H9 (cell line): ENCODE results near the gene MICOS13. TPM values are rescaled to one million over a fixed set of nuclear protein-coding genes. Genes with fewer than 3 reads are reported as not detected.

Experiments used
- DNase-seq: peaks from one replicate; pipeline ENCODE4 v3.0.0-alpha.2; 2017
- H2AFZ ChIP-seq: one replicate; pipeline ENCODE4 v1.6.1; 2013; ENCODE audit warnings: mild to moderate bottlenecking, low read length, control low read depth, moderate library complexity
- H2AK5ac ChIP-seq: 2 replicates; pipeline ENCODE4 v1.6.1; 2013; ENCODE audit warnings: low read length, control low read depth, mixed read lengths; ENCODE audit not compliant: insufficient read length
- H2BK120ac ChIP-seq: one replicate; pipeline ENCODE4 v1.6.1; 2013; ENCODE audit warnings: low read depth, mild to moderate bottlenecking, low read length, control low read depth, inconsistent platforms; ENCODE audit not compliant: poor library complexity, severe bottlenecking
- H2BK12ac ChIP-seq: 2 replicates; pipeline ENCODE4 v1.6.1; 2013; ENCODE audit warnings: low read length, control low read depth, mixed read lengths, low read depth; ENCODE audit not compliant: insufficient read length
- H2BK15ac ChIP-seq: 2 replicates; pipeline ENCODE4 v1.6.1; 2013; ENCODE audit warnings: low read depth, low read length, control low read depth
- H2BK20ac ChIP-seq: one replicate; pipeline ENCODE4 v1.6.1; 2013; ENCODE audit warnings: low read depth, mild to moderate bottlenecking, low read length, control low read depth, inconsistent platforms; ENCODE audit not compliant: poor library complexity, severe bottlenecking
- H2BK5ac ChIP-seq: 2 replicates; pipeline ENCODE4 v1.6.1; 2013; ENCODE audit warnings: low read length, control low read depth, mixed read lengths; ENCODE audit not compliant: insufficient read length
- H3K14ac ChIP-seq: 2 replicates; pipeline ENCODE4 v1.6.1; 2013; ENCODE audit warnings: low read length, control low read depth; ENCODE audit not compliant: insufficient read depth
- H3K18ac ChIP-seq: 2 replicates; pipeline ENCODE4 v1.6.1; 2013; ENCODE audit warnings: low read depth, mild to moderate bottlenecking, mixed read lengths, low read length, control low read depth; ENCODE audit not compliant: insufficient read length
- H3K23ac ChIP-seq: 2 replicates; pipeline ENCODE4 v1.6.1; 2013; ENCODE audit warnings: low read length, control low read depth, mixed read lengths, low read depth; ENCODE audit not compliant: insufficient read length
- H3K23me2 ChIP-seq: 2 replicates; pipeline ENCODE4 v1.6.1; 2013; ENCODE audit warnings: low read depth, mild to moderate bottlenecking, mixed read lengths, low read length, control low read depth; ENCODE audit not compliant: insufficient read length, poor library complexity, severe bottlenecking
- H3K27ac ChIP-seq: 2 replicates; pipeline ENCODE4 v1.5.1; 2013; ENCODE audit warnings: low read length, control low read depth, mixed read lengths, low read depth; ENCODE audit not compliant: insufficient read length
- H3K27me3 ChIP-seq: 2 replicates; pipeline ENCODE4 v1.6.1; 2013; ENCODE audit warnings: low read length, control low read depth, inconsistent platforms; ENCODE audit not compliant: insufficient read depth
- H3K4ac ChIP-seq: 2 replicates; pipeline ENCODE4 v1.6.1; 2013; ENCODE audit warnings: low read depth, mild to moderate bottlenecking, control low read depth, inconsistent platforms, low read length, moderate library complexity
- H3K4me1 ChIP-seq: 2 replicates; pipeline ENCODE4 v1.6.1; 2013; ENCODE audit warnings: low read length, control low read depth, inconsistent platforms; ENCODE audit not compliant: insufficient read depth
- H3K4me2 ChIP-seq: 2 replicates; pipeline ENCODE4 v1.6.1; 2013; ENCODE audit warnings: low read length, control low read depth, mixed read lengths; ENCODE audit not compliant: insufficient read length, insufficient read depth
- H3K56ac ChIP-seq: 2 replicates; pipeline ENCODE4 v1.6.1; 2013; ENCODE audit warnings: low read depth, mild to moderate bottlenecking, mixed read lengths, low read length, control low read depth; ENCODE audit not compliant: insufficient read length
- H3K79me1 ChIP-seq: 2 replicates; pipeline ENCODE4 v1.6.1; 2013; ENCODE audit warnings: low read depth, mild to moderate bottlenecking, moderate library complexity, low read length, control low read depth, inconsistent platforms; ENCODE audit not compliant: insufficient read depth, poor library complexity, severe bottlenecking
- H3K79me2 ChIP-seq: 2 replicates; pipeline ENCODE4 v1.6.1; 2013; ENCODE audit warnings: low read length, control low read depth, inconsistent platforms; ENCODE audit not compliant: insufficient read depth
- H3K9ac ChIP-seq: 2 replicates; pipeline ENCODE4 v1.6.1; 2013; ENCODE audit warnings: low read length, control low read depth, mixed read lengths; ENCODE audit not compliant: insufficient read length; ENCODE audit errors: extremely low read depth
- H3K9me3 ChIP-seq: one replicate; pipeline ENCODE4 v1.6.1; 2013; ENCODE audit warnings: low read depth, low read length, inconsistent platforms; ENCODE audit not compliant: control insufficient read depth
- H3T11ph ChIP-seq: one replicate; pipeline ENCODE4 v1.6.1; 2013; ENCODE audit warnings: mild to moderate bottlenecking, low read length, control low read depth, inconsistent platforms
- H4K20me1 ChIP-seq: one replicate; pipeline ENCODE4 v1.6.1; 2013; ENCODE audit not compliant: control insufficient read depth, insufficient read length, insufficient read depth
- H4K5ac ChIP-seq: 2 replicates; pipeline ENCODE4 v1.6.1; 2013; ENCODE audit warnings: low read depth, mild to moderate bottlenecking, mixed read lengths, low read length, control low read depth; ENCODE audit not compliant: insufficient read length
- H4K8ac ChIP-seq: replicated peaks from 2 replicates; pipeline ENCODE4 v1.6.1; 2013; ENCODE audit warnings: low read length, control low read depth, mixed read lengths, low read depth; ENCODE audit not compliant: insufficient read length
- H4K91ac ChIP-seq: 2 replicates; pipeline ENCODE4 v1.6.1; 2013; ENCODE audit warnings: low read depth, mild to moderate bottlenecking, moderate library complexity, mixed read lengths, low read length, control low read depth; ENCODE audit not compliant: insufficient read length
- H3K27ac Mint-ChIP-seq, 3 experiments: 2 replicates in 2 of 3; 3 replicates in 1 of 3; pipeline ENCODE4 v1.8.0; 2020 to 2021; ENCODE audit warnings: mixed read lengths in 3 of 3, mild to moderate bottlenecking in 1 of 3, moderate library complexity in 1 of 3
- H3K27me3 Mint-ChIP-seq: 2 replicates; pipeline ENCODE4 v1.8.0; 2021; ENCODE audit warnings: low read depth, mild to moderate bottlenecking, moderate library complexity, mixed read lengths
- H3K36me3 Mint-ChIP-seq, 3 experiments: 2 replicates in 2 of 3; 3 replicates in 1 of 3; pipeline ENCODE4 v1.8.0; 2020 to 2021; ENCODE audit warnings: low read depth in 3 of 3, mixed read lengths in 3 of 3; ENCODE audit not compliant: insufficient read depth in 1 of 3
- H3K4me1 Mint-ChIP-seq, 2 experiments: 2 replicates each; pipeline ENCODE4 v1.8.0; 2020; ENCODE audit warnings: mixed read lengths in 2 of 2
- H3K4me3 Mint-ChIP-seq, 2 experiments: 2 replicates in 1 of 2; 3 replicates in 1 of 2; pipeline ENCODE4 v1.8.0; 2020 to 2021; ENCODE audit warnings: mild to moderate bottlenecking in 2 of 2, mixed read lengths in 2 of 2, moderate library complexity in 1 of 2
- H3K9me3 Mint-ChIP-seq, 2 experiments: 2 replicates in 1 of 2; 3 replicates in 1 of 2; pipeline ENCODE4 v1.8.0; 2020; ENCODE audit warnings: mild to moderate bottlenecking in 2 of 2, mixed read lengths in 2 of 2, moderate library complexity in 1 of 2
- CTCF ChIP-seq: fragments of 200-600 bp; sonication (generic); conservative IDR thresholded peaks from 3 replicates; pipeline ENCODE4 v1.8.0; 2021; ENCODE audit warnings: antibody characterized with exemption, mild to moderate bottlenecking
- WGBS: extraction: QIAGEN DNeasy Blood & Tissue Kit; methylation state at CpG from one replicate; pipeline ENCODE4 v1.1.7; 2013; ENCODE audit warnings: missing lambda C conversion rate, low lambda C conversion rate, mixed read lengths; ENCODE audit not compliant: insufficient read length; ENCODE audit errors: extremely low coverage; 5-methylcytosine and 5-hydroxymethylcytosine counted together
- total RNA-seq: library from RNA; stranded (reverse); gene quantifications from 2 replicates; pipeline ENCODE4 v1.2.1, GENCODE V29; 2021

Gene MICOS13
- total RNA-seq, 1 experiment from 2014 or later = 23.8 TPM

GRCh38 chr19:5705552-5705951 lies 25.2 kb upstream of the MICOS13 start:
- TF ChIP-seq CTCF = no peak
- Histone ChIP-seq H2BK120ac (no peak overlapping the region), H2BK20ac (no peak overlapping the region), H3K79me1 (no peaks in the 10 kb centered on the region), H3K18ac (no peak overlapping the region), H3T11ph (no peak overlapping the region), H3K14ac (no peak overlapping the region), H2BK12ac (no peak overlapping the region), H3K9me3 (no peaks in the 10 kb centered on the region), H2BK15ac (no peak overlapping the region), H3K27ac (no peak overlapping the region), H2BK5ac (no peak overlapping the region), H3K4me2 (no peak overlapping the region), H2AK5ac (no peak overlapping the region), H4K91ac (no peak overlapping the region), H2AFZ (no peak overlapping the region), H4K8ac (no peak overlapping the region), H3K56ac (no peak overlapping the region), H3K23me2 (no peaks in the 10 kb centered on the region), H3K27me3 (no peaks in the 10 kb centered on the region), H3K9ac (no peak overlapping the region), H3K79me2 (no peaks in the 10 kb centered on the region), H4K5ac (no peak overlapping the region), H3K4me1 (no peaks in the 10 kb centered on the region), H3K23ac (no peak overlapping the region), H3K4ac (no peak overlapping the region), H4K20me1 (no peaks in the 10 kb centered on the region)
- H3K4me1 Mint-ChIP-seq = no peaks in the 10 kb centered on the region
- DNase-seq = no peak
- H3K27me3 Mint-ChIP-seq = no peaks in the 10 kb centered on the region; the same call in 1 of the 2 replicates
- H3K36me3 Mint-ChIP-seq = peaks cover 51 to 88% (median 70%) of the 10 kb centered on the region in 3 experiments
- no peak overlapping the region for H3K27ac Mint-ChIP-seq
- H3K9me3 Mint-ChIP-seq = peaks cover 3 to 12% of the 10 kb centered on the region in 2 experiments; a peak in 3 of 5 replicates
- H3K4me3 Mint-ChIP-seq = no peak overlapping the region
- no CpG with 5 or more reads among the region's 16 CpGs for WGBS
